K562 (cell line): Measurements from ENCODE around the gene GPR135. TPM values are rescaled to one million over a fixed set of nuclear protein-coding genes. Genes with fewer than 3 reads are reported as not detected.

ENCODE experiments used
- ATAC-seq: fragments of 200-7000 bp; cut with Tn5 transposase; 3 replicates; pipeline ENCODE4 v1.9.1; 2020; ENCODE audit warnings: moderate library complexity
- BruUV-seq: library from RNA; stranded (reverse); fragments of 400-500 nt; replicated peaks from 2 replicates; lab custom pipeline; 2021; lab: Mats Ljungman, UMichigan
- CTCF ChIA-PET: fragments of 300-600 bp; formaldehyde crosslinking; extraction: SDS; loops from one replicate; lab custom pipeline; 2021; ENCODE audit warnings: low intra/inter-chr PET ratio; lab: Yijun Ruan, JAX
- POLR2A ChIA-PET: fragments of 300-600, 350-650 bp; sonication (Branson Sonifier 250); formaldehyde crosslinking; extraction: SDS; loops from one replicate; lab custom pipeline; 2021; ENCODE audit warnings: antibody characterized with exemption, inconsistent platforms; lab: Yijun Ruan, JAX
- DNase-seq, 4 experiments: peaks; one replicate each; pipeline versions ENCODE4 v3.0.0 to v3.0.0-alpha.2; 2011 to 2018; ENCODE audit warnings: low spot score in 3 of 4, mixed read lengths in 3 of 4; ENCODE audit errors: extremely low read depth in 1 of 4
- FAIRE-seq: peaks from 2 replicates; lab custom pipeline; 2011; peaks lifted over from hg19 to GRCh38; lab: Jason Lieb, UNC
- H2AFZ ChIP-seq: 2 replicates; pipeline ENCODE4 v1.6.0; 2011; ENCODE audit warnings: low read depth, low read length, control low read depth, inconsistent platforms
- H3K27ac ChIP-seq: fragments of 200-600 bp; 3 replicates; pipeline ENCODE4 v1.8.0; 2011; ENCODE audit warnings: low read depth, mild to moderate bottlenecking, control low read depth, inconsistent platforms, low read length, moderate library complexity, mixed read lengths; ENCODE audit errors: extremely low read depth
- H3K27me3 ChIP-seq, 2 experiments: fragments of 300-600 bp in 1 of 2; 2 replicates in 1 of 2; 3 replicates in 1 of 2; pipeline versions ENCODE4 v1.6.0 to v1.8.0; 2011; ENCODE audit warnings: inconsistent platforms in 2 of 2, low read length in 2 of 2, mild to moderate bottlenecking in 1 of 2, mixed read lengths in 1 of 2, moderate library complexity in 1 of 2; ENCODE audit not compliant: control insufficient read depth in 2 of 2, insufficient read depth in 2 of 2
- H3K36me3 ChIP-seq: fragments of 300-600 bp; 3 replicates; pipeline ENCODE4 v1.8.0; 2011; ENCODE audit warnings: mild to moderate bottlenecking, low read length, inconsistent platforms; ENCODE audit not compliant: control insufficient read depth, insufficient read depth
- H3K4me1 ChIP-seq, 2 experiments: fragments of 200-600 bp in 1 of 2; replicated peaks in 1 of 2; 2 replicates in 1 of 2; 3 replicates in 1 of 2; pipeline versions ENCODE4 v1.5.1 to v1.8.0; 2011; ENCODE audit warnings: inconsistent platforms in 2 of 2, low read length in 2 of 2, mild to moderate bottlenecking in 1 of 2, mixed read lengths in 1 of 2, moderate library complexity in 1 of 2; ENCODE audit not compliant: control insufficient read depth in 2 of 2, insufficient read depth in 2 of 2
- H3K4me2 ChIP-seq: 2 replicates; pipeline ENCODE4 v1.6.1; 2011; ENCODE audit warnings: low read length, control low read depth, inconsistent platforms, mixed read lengths; ENCODE audit not compliant: insufficient read depth
- H3K4me3 ChIP-seq: fragments of 200-600 bp; sonication (generic), shearing (Covaris generic); 2 replicates; pipeline ENCODE4 v1.5.1; 2016; ENCODE audit warnings: control low read depth, inconsistent platforms
- H3K79me2 ChIP-seq: fragments of 200-600 bp; 3 replicates; pipeline ENCODE4 v1.8.0; 2011; ENCODE audit warnings: low read length, inconsistent platforms; ENCODE audit not compliant: control insufficient read depth, insufficient read depth
- H3K9ac ChIP-seq, 2 experiments: 2 replicates each; pipeline versions ENCODE4 v1.6.0 to v1.6.1; 2011; ENCODE audit warnings: low read depth in 2 of 2, low read length in 2 of 2, control low read depth in 1 of 2, inconsistent platforms in 1 of 2, mild to moderate bottlenecking in 1 of 2, mixed read lengths in 1 of 2; ENCODE audit not compliant: insufficient read depth in 1 of 2
- H3K9me1 ChIP-seq: one replicate; pipeline ENCODE4 v1.6.0; 2011; ENCODE audit warnings: inconsistent platforms, mild to moderate bottlenecking, low read length, moderate library complexity; ENCODE audit not compliant: control insufficient read depth, insufficient read depth
- H3K9me3 ChIP-seq: replicated peaks from 2 replicates; pipeline ENCODE4 v1.5.1; 2011; ENCODE audit warnings: low read depth, low read length, inconsistent platforms; ENCODE audit not compliant: control insufficient read depth, insufficient read depth
- H4K20me1 ChIP-seq: replicated peaks from 2 replicates; pipeline ENCODE4 v1.6.1; 2011; ENCODE audit warnings: low read length, inconsistent platforms, mixed read lengths; ENCODE audit not compliant: control insufficient read depth, insufficient read depth
- CTBP1 ChIP-seq: fragments of 450-650 bp; IDR thresholded peaks from 2 replicates; pipeline ENCODE4 v1.6.1; 2016; ENCODE audit warnings: borderline replicate concordance
- E4F1 ChIP-seq: fragments of 250-450 bp; sonication (Bioruptor Pico); IDR thresholded peaks from 2 replicates; pipeline ENCODE4 v1.5.0; 2021; ENCODE audit warnings: mild to moderate bottlenecking, borderline replicate concordance
- ETV1 ChIP-seq: fragments of 450-650 bp; conservative IDR thresholded peaks from 2 replicates; pipeline ENCODE4 v1.6.1; 2016; ENCODE audit warnings: missing genetic modification characterization, control low read depth, low read depth, missing compliant biosample characterization
- FIP1L1 ChIP-seq: fragments of 200-400 bp; formaldehyde crosslinking; IDR thresholded peaks from 2 replicates; pipeline ENCODE4 v1.6.1; 2018; ENCODE audit warnings: mild to moderate bottlenecking, low read depth, low read length; ENCODE audit not compliant: poor library complexity, severe bottlenecking
- HDGF ChIP-seq: fragments of 450-650 bp; IDR thresholded peaks from 2 replicates; pipeline ENCODE4 v1.6.1; 2016
- LCOR ChIP-seq: sonication (generic); formaldehyde crosslinking; IDR thresholded peaks from 2 replicates; pipeline ENCODE4 v1.8.0; 2022; ENCODE audit warnings: mild to moderate bottlenecking, missing genetic modification reagents
- MEIS2 ChIP-seq: fragments of 450-650 bp; IDR thresholded peaks from 2 replicates; pipeline ENCODE4 v1.6.1; 2014; ENCODE audit warnings: mild to moderate bottlenecking; ENCODE audit not compliant: partially characterized antibody
- PPARD ChIP-seq: fragments of 250-450 bp; sonication (Bioruptor Pico); IDR thresholded peaks from 2 replicates; pipeline ENCODE4 v1.8.0; 2022; ENCODE audit warnings: inconsistent platforms, mild to moderate bottlenecking, moderate library complexity
- PTRF ChIP-seq: fragments of 450-650 bp; IDR thresholded peaks from 2 replicates; pipeline ENCODE4 v1.6.1; 2016; ENCODE audit warnings: mild to moderate bottlenecking, missing genetic modification characterization, missing compliant biosample characterization
- RBM14 ChIP-seq: fragments of 200-400 bp; formaldehyde crosslinking; IDR thresholded peaks from 2 replicates; pipeline ENCODE4 v1.6.1; 2018; ENCODE audit warnings: low read depth, mild to moderate bottlenecking, low read length, moderate library complexity, borderline replicate concordance; ENCODE audit not compliant: insufficient read depth
- ZNF57 ChIP-seq: fragments of 450-650 bp; formaldehyde crosslinking; IDR thresholded peaks from 2 replicates; pipeline ENCODE4 v1.4.0; 2020; ENCODE audit warnings: mild to moderate bottlenecking, moderate library complexity
- WGBS: fragments of 100-300 bp; shearing (Covaris generic); methylation state at CpG from one replicate; pipeline ENCODE4 v1.1.6; 2016; ENCODE audit warnings: low coverage, mixed read lengths; ENCODE audit not compliant: insufficient coverage; ENCODE audit errors: missing lambda C conversion rate; 5-methylcytosine and 5-hydroxymethylcytosine counted together
- in situ Hi-C: fragments of 300-500 bp; cut with MboI; formaldehyde crosslinking; loops from 4 replicates; pipeline ENCODE4 v1.15.0; 2018; ENCODE audit warnings: inconsistent platforms, mixed read lengths
- intact Hi-C: fragments of 100-400 bp; cut with micrococcal nuclease; formaldehyde crosslinking; loops from 2 replicates; pipeline ENCODE4 v1.14.2; 2022
- polyA plus RNA-seq, 8 experiments: library from polyadenylated mRNA; depleted of rRNA in 4 of 8; stranded (reverse) in 5 of 8; unstranded in 3 of 8; fragments of >200 nt; fragmentation: Nextera tagmentation in 2 of 8; fragmentation: Illumina TruSeq in 1 of 8; extraction: Ambion mirVana in 2 of 8; extraction: Trizol in 1 of 8; gene quantifications; 2 replicates each; pipeline versions ENCODE4 v1.2.1 to v1.2.3, GENCODE V29; 2011 to 2014; ENCODE audit warnings: inconsistent platforms in 1 of 8, missing spikeins in 1 of 8
- total RNA-seq, 7 experiments: library from RNA; depleted of rRNA in 6 of 7; stranded (reverse); fragments of >200 nt in 6 of 7; fragmentation: Illumina TruSeq in 2 of 7; extraction: Trizol in 2 of 7; gene quantifications; 2 replicates each; pipeline versions ENCODE4 v1.2.1 to v1.2.3, GENCODE V29; 2011 to 2021; ENCODE audit warnings: low replicate concordance in 1 of 7
- TF ChIP-seq, protein P1 (sequence below), 2 experiments: fragments of 450-650 bp; conservative IDR thresholded peaks; 2 replicates each; pipeline ENCODE4 v1.6.1; 2017; ENCODE audit warnings: mild to moderate bottlenecking in 2 of 2, moderate library complexity in 2 of 2
- TF ChIP-seq, protein P2 (sequence below): fragments of 250-450 bp; sonication (Bioruptor Pico); IDR thresholded peaks from 2 replicates; pipeline ENCODE4 v1.5.0; 2020; ENCODE audit warnings: mild to moderate bottlenecking, borderline replicate concordance
- TF ChIP-seq, protein P3 (sequence below): fragments of 250-450 bp; sonication (Bioruptor Pico); IDR thresholded peaks from 2 replicates; pipeline ENCODE4 v1.5.0; 2020; ENCODE audit warnings: mild to moderate bottlenecking

Gene GPR135
- total and polyA plus RNA-seq, 9 of the 15 experiments (the other 6 are each of a cell fraction or from before 2014, with no cell fraction given): 0.06 to 1.6 (median 1.0) TPM

- no peak overlapping the region for H3K9ac ChIP-seq
- H3K4me1 ChIP-seq: peaks cover 0 to 2% of the 10 kb centered on the region in 2 experiments; a peak in 1 of 5 replicates
- no peaks in the 10 kb centered on the region for H4K20me1 ChIP-seq
- no peaks in the 10 kb centered on the region for H3K9me1 ChIP-seq
- BruUV-seq: no TSS peak
- POLR2A ChIA-PET: interaction anchor here (0.8 kb wide), 1 partner anchor 20 kb away, joined by 4 read pairs; no protein-coding TSS in a partner anchor
- CTCF ChIA-PET: no interaction called here
- H3K27me3 ChIP-seq: no peaks in the 10 kb centered on the region
- WGBS: 60% methylated on average over 1 of the region's 1 CpG
- no peak overlapping the region for H3K4me2 ChIP-seq
- in situ Hi-C loops: no loop called here
- DNase-seq (no peak), ATAC-seq (no peak), FAIRE-seq (no peak)
- no peak overlapping the region for H2AFZ ChIP-seq
- intact Hi-C loops: no loop called here
- H3K4me3 ChIP-seq: no peak overlapping the region
- peaks cover 6% of the 10 kb centered on the region; the same call in 2 of the 3 replicates for H3K36me3 ChIP-seq
- H3K9me3 ChIP-seq: no peaks in the 10 kb centered on the region
- no peak overlapping the region for H3K27ac ChIP-seq
- no peaks in the 10 kb centered on the region for H3K79me2 ChIP-seq
- no peak for TF ChIP-seq RBM14
- TF ChIP-seq, protein P1, sequence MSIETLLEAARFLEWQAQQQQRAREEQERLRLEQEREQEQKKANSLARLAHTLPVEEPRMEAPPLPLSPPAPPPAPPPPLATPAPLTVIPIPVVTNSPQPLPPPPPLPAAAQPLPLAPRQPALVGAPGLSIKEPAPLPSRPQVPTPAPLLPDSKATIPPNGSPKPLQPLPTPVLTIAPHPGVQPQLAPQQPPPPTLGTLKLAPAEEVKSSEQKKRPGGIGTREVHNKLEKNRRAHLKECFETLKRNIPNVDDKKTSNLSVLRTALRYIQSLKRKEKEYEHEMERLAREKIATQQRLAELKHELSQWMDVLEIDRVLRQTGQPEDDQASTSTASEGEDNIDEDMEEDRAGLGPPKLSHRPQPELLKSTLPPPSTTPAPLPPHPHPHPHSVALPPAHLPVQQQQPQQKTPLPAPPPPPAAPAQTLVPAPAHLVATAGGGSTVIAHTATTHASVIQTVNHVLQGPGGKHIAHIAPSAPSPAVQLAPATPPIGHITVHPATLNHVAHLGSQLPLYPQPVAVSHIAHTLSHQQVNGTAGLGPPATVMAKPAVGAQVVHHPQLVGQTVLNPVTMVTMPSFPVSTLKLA (conservative IDR thresholded peaks at IDR 0.05): no peak
- TF ChIP-seq PPARD (CRISPR knock-in tag): no peak
- no peak for TF ChIP-seq LCOR
- no peak for TF ChIP-seq ZNF57 (CRISPR knock-in tag)
- no peak for TF ChIP-seq PTRF (tag)
- TF ChIP-seq, protein P2, sequence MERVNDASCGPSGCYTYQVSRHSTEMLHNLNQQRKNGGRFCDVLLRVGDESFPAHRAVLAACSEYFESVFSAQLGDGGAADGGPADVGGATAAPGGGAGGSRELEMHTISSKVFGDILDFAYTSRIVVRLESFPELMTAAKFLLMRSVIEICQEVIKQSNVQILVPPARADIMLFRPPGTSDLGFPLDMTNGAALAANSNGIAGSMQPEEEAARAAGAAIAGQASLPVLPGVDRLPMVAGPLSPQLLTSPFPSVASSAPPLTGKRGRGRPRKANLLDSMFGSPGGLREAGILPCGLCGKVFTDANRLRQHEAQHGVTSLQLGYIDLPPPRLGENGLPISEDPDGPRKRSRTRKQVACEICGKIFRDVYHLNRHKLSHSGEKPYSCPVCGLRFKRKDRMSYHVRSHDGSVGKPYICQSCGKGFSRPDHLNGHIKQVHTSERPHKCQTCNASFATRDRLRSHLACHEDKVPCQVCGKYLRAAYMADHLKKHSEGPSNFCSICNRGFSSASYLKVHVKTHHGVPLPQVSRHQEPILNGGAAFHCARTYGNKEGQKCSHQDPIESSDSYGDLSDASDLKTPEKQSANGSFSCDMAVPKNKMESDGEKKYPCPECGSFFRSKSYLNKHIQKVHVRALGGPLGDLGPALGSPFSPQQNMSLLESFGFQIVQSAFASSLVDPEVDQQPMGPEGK (CRISPR knock-in tag): no peak
- no peak for TF ChIP-seq MEIS2
- TF ChIP-seq FIP1L1: no peak
- TF ChIP-seq CTBP1: no peak
- TF ChIP-seq HDGF: no peak
- TF ChIP-seq, protein P3, sequence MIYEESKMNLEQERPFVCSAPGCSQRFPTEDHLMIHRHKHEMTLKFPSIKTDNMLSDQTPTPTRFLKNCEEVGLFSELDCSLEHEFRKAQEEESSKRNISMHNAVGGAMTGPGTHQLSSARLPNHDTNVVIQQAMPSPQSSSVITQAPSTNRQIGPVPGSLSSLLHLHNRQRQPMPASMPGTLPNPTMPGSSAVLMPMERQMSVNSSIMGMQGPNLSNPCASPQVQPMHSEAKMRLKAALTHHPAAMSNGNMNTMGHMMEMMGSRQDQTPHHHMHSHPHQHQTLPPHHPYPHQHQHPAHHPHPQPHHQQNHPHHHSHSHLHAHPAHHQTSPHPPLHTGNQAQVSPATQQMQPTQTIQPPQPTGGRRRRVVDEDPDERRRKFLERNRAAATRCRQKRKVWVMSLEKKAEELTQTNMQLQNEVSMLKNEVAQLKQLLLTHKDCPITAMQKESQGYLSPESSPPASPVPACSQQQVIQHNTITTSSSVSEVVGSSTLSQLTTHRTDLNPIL (CRISPR knock-in tag): no peak
- no peak for TF ChIP-seq ETV1 (tag)
- TF ChIP-seq E4F1 (CRISPR knock-in tag): no peak
Measured at GRCh38 chr14:59451849-59452248, 13.3 kb downstream of the GPR135 start.
